K562 (cell line): ENCODE results near the gene ZNF26. TPM values are rescaled to one million over a fixed set of nuclear protein-coding genes. Genes with fewer than 3 reads are reported as not detected.
A peak's percentile ranks its signal among the peaks of the same experiment; 100 is the strongest.

Experiments
- ARNT ChIP-seq, 2 experiments: fragments of 450-650 bp; IDR thresholded peaks; 2 replicates each; pipeline ENCODE4 v1.6.1; 2016; ENCODE audit warnings: mild to moderate bottlenecking in 1 of 2
- BRF2 ChIP-seq: IDR thresholded peaks from 3 replicates; pipeline ENCODE4 v1.6.1; 2011; ENCODE audit warnings: borderline replicate concordance, mild to moderate bottlenecking; ENCODE audit not compliant: insufficient read length, insufficient read depth
- ERF ChIP-seq: fragments of 450-650 bp; formaldehyde crosslinking; IDR thresholded peaks from 2 replicates; pipeline ENCODE4 v1.4.0; 2020; ENCODE audit warnings: mild to moderate bottlenecking, mixed read lengths
- GABPB1 ChIP-seq: sonication (generic); formaldehyde crosslinking; IDR thresholded peaks from 2 replicates; pipeline ENCODE4 v1.8.0; 2022; ENCODE audit warnings: mild to moderate bottlenecking, missing genetic modification reagents
- GABPB2 ChIP-seq: fragments of 250-450 bp; sonication (Bioruptor Pico); conservative IDR thresholded peaks from 2 replicates; pipeline ENCODE4 v1.5.1; 2021; ENCODE audit warnings: mild to moderate bottlenecking
- KDM1A ChIP-seq, 2 experiments: fragments of 450-650 bp; IDR thresholded peaks; 2 replicates each; pipeline ENCODE4 v1.6.1; 2016; ENCODE audit warnings: mild to moderate bottlenecking in 2 of 2
- MAFF ChIP-seq: IDR thresholded peaks from 2 replicates; pipeline ENCODE4 v1.6.1; 2012; ENCODE audit warnings: low read length, improper control_type of control experiment
- PCBP2 ChIP-seq: fragments of 200-400 bp; formaldehyde crosslinking; IDR thresholded peaks from 2 replicates; pipeline ENCODE4 v1.6.1; 2018; ENCODE audit warnings: low read length, low read depth, mild to moderate bottlenecking, moderate library complexity; ENCODE audit not compliant: poor library complexity, severe bottlenecking
- PKNOX1 ChIP-seq: fragments of 450-650 bp; IDR thresholded peaks from 2 replicates; pipeline ENCODE4 v1.6.1; 2016
- STAT5A ChIP-seq: IDR thresholded peaks from 2 replicates; pipeline ENCODE4 v1.6.1; 2012; ENCODE audit warnings: low read length, inconsistent platforms, borderline replicate concordance
- TSHZ1 ChIP-seq: fragments of 250-450 bp; sonication (Bioruptor Pico); IDR thresholded peaks from 2 replicates; pipeline ENCODE4 v1.4.0; 2020; ENCODE audit warnings: mild to moderate bottlenecking, moderate library complexity
- U2AF2 ChIP-seq: fragments of 200-400 bp; formaldehyde crosslinking; optimal IDR thresholded peaks from 2 replicates; pipeline ENCODE3; 2017; ENCODE audit warnings: low read depth, mild to moderate bottlenecking, low read length
- ZBED1 ChIP-seq: IDR thresholded peaks from 2 replicates; pipeline ENCODE4 v1.6.1; 2014
- ZFX ChIP-seq: sonication (generic); formaldehyde crosslinking; IDR thresholded peaks from 2 replicates; pipeline ENCODE4 v1.8.0; 2022; ENCODE audit warnings: mild to moderate bottlenecking, missing genetic modification reagents, moderate library complexity
- ZNF143 ChIP-seq: sonication (generic); formaldehyde crosslinking; IDR thresholded peaks from 2 replicates; pipeline ENCODE4 v1.9.0; 2022; ENCODE audit warnings: mild to moderate bottlenecking, missing genetic modification reagents
- ZNF280B ChIP-seq: fragments of 250-450 bp; sonication (Bioruptor Pico); IDR thresholded peaks from 2 replicates; pipeline ENCODE4 v1.5.1; 2021; ENCODE audit warnings: mild to moderate bottlenecking
- ZNF354B ChIP-seq: fragments of 250-450 bp; sonication (Bioruptor Pico); IDR thresholded peaks from 2 replicates; pipeline ENCODE4 v1.4.0; 2020
- ZNF655 ChIP-seq: fragments of 250-450 bp; sonication (Bioruptor Pico); IDR thresholded peaks from 2 replicates; pipeline ENCODE4 v1.5.0; 2021
- polyA plus RNA-seq, 8 experiments: library from polyadenylated mRNA; depleted of rRNA in 4 of 8; stranded (reverse) in 5 of 8; unstranded in 3 of 8; fragments of >200 nt; fragmentation: Nextera tagmentation in 2 of 8; fragmentation: Illumina TruSeq in 1 of 8; extraction: Ambion mirVana in 2 of 8; extraction: Trizol in 1 of 8; gene quantifications; 2 replicates each; pipeline versions ENCODE4 v1.2.1 to v1.2.3, GENCODE V29; 2011 to 2014; ENCODE audit warnings: inconsistent platforms in 1 of 8, missing spikeins in 1 of 8
- total RNA-seq, 7 experiments: library from RNA; depleted of rRNA in 6 of 7; stranded (reverse); fragments of >200 nt in 6 of 7; fragmentation: Illumina TruSeq in 2 of 7; extraction: Trizol in 2 of 7; gene quantifications; 2 replicates each; pipeline versions ENCODE4 v1.2.1 to v1.2.3, GENCODE V29; 2011 to 2021; ENCODE audit warnings: low replicate concordance in 1 of 7

Gene ZNF26
- total and polyA plus RNA-seq, 9 of the 15 experiments (the other 6 are each of a cell fraction or from before 2014, with no cell fraction given), result 1.2 to 14.1 (median 8.0) TPM

GRCh38 chr12:132986001-132986884 is at the start of gene ZNF26 (continued):
- no peak for TF ChIP-seq MAFF
- TF ChIP-seq GABPB1, result peak; percentile 99
- no peak for TF ChIP-seq ZNF354B (CRISPR knock-in tag)
- TF ChIP-seq ZNF280B (CRISPR knock-in tag), result no peak
- no peak for TF ChIP-seq BRF2
- TF ChIP-seq PKNOX1, result no peak
- no peak; the same call in 1 of the 2 replicates for TF ChIP-seq ERF
- no peak for TF ChIP-seq ARNT (IDR thresholded peaks at IDR 0.05)
- no peak for TF ChIP-seq STAT5A
- no peak for TF ChIP-seq U2AF2
- no peak for TF ChIP-seq GABPB2 (CRISPR knock-in tag)
- no peak for TF ChIP-seq TSHZ1 (CRISPR knock-in tag)
- no peak for TF ChIP-seq ZNF655 (CRISPR knock-in tag)
- TF ChIP-seq PCBP2, result no peak
- TF ChIP-seq ZFX (CRISPR knock-in tag), result peak; percentile 94
- peak; percentile 98 for TF ChIP-seq ZNF143 (CRISPR knock-in tag)
- TF ChIP-seq ZBED1, result no peak
- no peak for TF ChIP-seq KDM1A (IDR thresholded peaks at IDR 0.05)
